Body of pancreas (tissue), 4 donors: Measurements from ENCODE around the gene FHL2. TPM values are rescaled to one million over a fixed set of nuclear protein-coding genes. Genes with fewer than 3 reads are reported as not detected.

ENCODE experiments used
- ATAC-seq: fragments of 150-250 bp; one replicate; pipeline ENCODE4 v1.9.1; 2016
- DNase-seq, 4 donors: peaks; one replicate each; pipeline ENCODE4 v3.0.0-alpha.2; 2019
- H3K27ac ChIP-seq, 4 donors: fragments of 200-600 bp; sonication (generic); 1 replicate in 3 of 4; 2 replicates in 1 of 4; pipeline versions ENCODE4 v1.5.1 to v1.6.1; 2016 to 2019; ENCODE audit warnings: mild to moderate bottlenecking in 1 of 4, mixed read lengths in 1 of 4, moderate library complexity in 1 of 4
- H3K27me3 ChIP-seq, 2 donors: fragments of 200-600 bp; sonication (generic); one replicate each; pipeline ENCODE4 v1.6.0; 2016; ENCODE audit warnings: mild to moderate bottlenecking in 1 of 2
- H3K36me3 ChIP-seq, 2 donors: fragments of 200-600 bp; sonication (generic); replicated peaks in 1 of 2; 2 replicates each; pipeline ENCODE4 v1.5.1; 2016; ENCODE audit warnings: low read depth in 2 of 2; ENCODE audit not compliant: insufficient read depth in 1 of 2
- H3K4me1 ChIP-seq: fragments of 200-600 bp; sonication (generic); one replicate; pipeline ENCODE4 v1.6.0; 2016
- H3K4me3 ChIP-seq, 2 donors: fragments of 200-600 bp; sonication (generic); 1 replicate in 1 of 2; 2 replicates in 1 of 2; pipeline ENCODE4 v1.5.1; 2016 to 2019
- H3K9me3 ChIP-seq, 3 donors: fragments of 200-600 bp; sonication (generic); 1 replicate in 2 of 3; 2 replicates in 1 of 3; pipeline ENCODE4 v1.5.1; 2016
- POLR2A ChIP-seq, 3 donors: fragments of 450-650 bp; IDR thresholded peaks; one replicate each; pipeline ENCODE4 v1.6.1; 2016; ENCODE audit warnings: antibody characterized with exemption in 3 of 3, mild to moderate bottlenecking in 2 of 3
- WGBS, 2 donors: methylation state at CpG; one replicate each; pipeline ENCODE4 v1.1.5; 2017; 5-methylcytosine and 5-hydroxymethylcytosine counted together
- intact Hi-C: fragments of 100-400 bp; cut with DNase I; formaldehyde crosslinking; loops from one replicate; pipeline ENCODE4 v1.15.1; 2023
- total RNA-seq, 2 donors: library from RNA; depleted of rRNA; stranded (reverse); fragments of >200 nt; gene quantifications; one replicate each; pipeline ENCODE4 v1.1.0, GENCODE V29; 2016
- TF ChIP-seq, protein P1 (sequence below), 7 experiments: fragments of 450-650 bp in 4 of 7; fragments of 200-600 bp in 3 of 7; sonication (generic) in 3 of 7; IDR thresholded peaks; one replicate each; pipeline ENCODE4 v1.5.1; 2016 to 2019; ENCODE audit warnings: antibody characterized with exemption in 7 of 7

Gene FHL2
- total RNA-seq, 2 donors from 2014 or later: 3.6 to 21.8 TPM

DNA sequence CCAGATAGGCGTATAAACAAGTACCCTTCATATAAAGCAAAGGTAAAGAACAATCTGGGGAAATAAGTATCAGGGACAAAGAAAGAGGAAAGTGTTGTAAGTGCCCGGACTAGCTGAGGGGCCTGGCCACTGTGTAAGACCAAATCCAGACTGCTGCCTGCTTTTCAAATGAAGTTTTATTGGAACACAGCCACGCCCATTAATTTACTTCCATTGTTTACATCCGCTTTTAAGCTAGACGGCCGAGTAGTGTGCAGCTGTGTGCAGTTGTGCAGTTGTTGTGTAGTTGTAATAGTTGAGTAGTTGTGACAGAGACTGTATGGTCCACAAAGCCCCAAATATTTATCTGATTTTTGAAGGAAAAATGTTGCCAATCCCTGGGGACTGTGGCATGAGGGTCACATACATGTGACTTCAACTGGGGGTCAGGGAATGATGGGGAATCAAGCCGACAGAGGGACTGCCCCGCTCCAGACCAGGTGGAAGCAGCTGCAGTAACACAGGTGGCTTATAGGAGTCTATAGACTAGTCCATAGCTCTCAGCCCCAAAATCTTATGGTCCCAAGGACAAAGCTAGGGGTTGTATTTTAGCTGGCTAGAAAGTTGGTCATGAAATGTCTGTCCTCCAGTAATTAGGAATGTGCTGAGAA lies 30.0 kb downstream of the FHL2 start:
- WGBS, 2 donors: 60 to 65% methylated on average over 8 of the region's 8 CpGs
- H3K4me3 ChIP-seq: no peak overlapping the region
- no peaks in the 10 kb centered on the region for H3K36me3 ChIP-seq
- peaks cover 6% of the 10 kb centered on the region for H3K4me1 ChIP-seq
- TF ChIP-seq, protein P1, sequence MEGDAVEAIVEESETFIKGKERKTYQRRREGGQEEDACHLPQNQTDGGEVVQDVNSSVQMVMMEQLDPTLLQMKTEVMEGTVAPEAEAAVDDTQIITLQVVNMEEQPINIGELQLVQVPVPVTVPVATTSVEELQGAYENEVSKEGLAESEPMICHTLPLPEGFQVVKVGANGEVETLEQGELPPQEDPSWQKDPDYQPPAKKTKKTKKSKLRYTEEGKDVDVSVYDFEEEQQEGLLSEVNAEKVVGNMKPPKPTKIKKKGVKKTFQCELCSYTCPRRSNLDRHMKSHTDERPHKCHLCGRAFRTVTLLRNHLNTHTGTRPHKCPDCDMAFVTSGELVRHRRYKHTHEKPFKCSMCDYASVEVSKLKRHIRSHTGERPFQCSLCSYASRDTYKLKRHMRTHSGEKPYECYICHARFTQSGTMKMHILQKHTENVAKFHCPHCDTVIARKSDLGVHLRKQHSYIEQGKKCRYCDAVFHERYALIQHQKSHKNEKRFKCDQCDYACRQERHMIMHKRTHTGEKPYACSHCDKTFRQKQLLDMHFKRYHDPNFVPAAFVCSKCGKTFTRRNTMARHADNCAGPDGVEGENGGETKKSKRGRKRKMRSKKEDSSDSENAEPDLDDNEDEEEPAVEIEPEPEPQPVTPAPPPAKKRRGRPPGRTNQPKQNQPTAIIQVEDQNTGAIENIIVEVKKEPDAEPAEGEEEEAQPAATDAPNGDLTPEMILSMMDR (IDR thresholded peaks at IDR 0.05): no peak
- TF ChIP-seq POLR2A (IDR thresholded peaks at IDR 0.05): no peak
- DNase-seq (no peak), ATAC-seq (no peak)
- no peak overlapping the region for H3K27ac ChIP-seq
- no peaks in the 10 kb centered on the region for H3K9me3 ChIP-seq
- H3K27me3 ChIP-seq: no peaks in the 10 kb centered on the region
- intact Hi-C loops: no loop called here

DNA sequence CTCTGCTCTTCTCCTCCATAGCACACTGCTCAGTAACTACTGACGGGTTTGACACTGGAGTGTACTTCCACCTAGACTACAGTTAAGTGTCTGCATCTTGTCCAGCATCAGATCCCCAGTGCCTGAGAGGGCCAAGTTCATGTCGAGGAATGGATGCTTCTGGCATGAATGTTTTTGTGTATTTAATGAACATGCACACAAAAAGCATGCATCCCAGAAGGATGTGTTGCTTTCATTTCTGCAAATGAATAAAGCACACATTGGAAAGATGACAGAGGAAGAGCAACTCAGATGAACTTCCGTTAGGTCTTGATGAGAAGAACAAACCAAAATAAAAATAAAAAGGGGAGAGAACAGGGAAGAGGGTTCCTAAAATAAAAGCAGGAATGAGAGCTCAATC lies 33.6 kb downstream of the FHL2 start:
- H3K36me3 ChIP-seq: no peaks in the 10 kb centered on the region
- H3K9me3 ChIP-seq: no peaks in the 10 kb centered on the region
- no peak for TF ChIP-seq POLR2A (IDR thresholded peaks at IDR 0.05)
- TF ChIP-seq, protein P1 (IDR thresholded peaks at IDR 0.05): no peak
- H3K4me3 ChIP-seq: no peak overlapping the region
- peaks cover 6% of the 10 kb centered on the region for H3K4me1 ChIP-seq
- 53 to 55% methylated on average over 3 of the region's 3 CpGs for WGBS, 2 donors
- DNase-seq (no peak), ATAC-seq (no peak)
- intact Hi-C loops: no loop called here
- no peaks in the 10 kb centered on the region for H3K27me3 ChIP-seq
- no peak overlapping the region for H3K27ac ChIP-seq

DNA sequence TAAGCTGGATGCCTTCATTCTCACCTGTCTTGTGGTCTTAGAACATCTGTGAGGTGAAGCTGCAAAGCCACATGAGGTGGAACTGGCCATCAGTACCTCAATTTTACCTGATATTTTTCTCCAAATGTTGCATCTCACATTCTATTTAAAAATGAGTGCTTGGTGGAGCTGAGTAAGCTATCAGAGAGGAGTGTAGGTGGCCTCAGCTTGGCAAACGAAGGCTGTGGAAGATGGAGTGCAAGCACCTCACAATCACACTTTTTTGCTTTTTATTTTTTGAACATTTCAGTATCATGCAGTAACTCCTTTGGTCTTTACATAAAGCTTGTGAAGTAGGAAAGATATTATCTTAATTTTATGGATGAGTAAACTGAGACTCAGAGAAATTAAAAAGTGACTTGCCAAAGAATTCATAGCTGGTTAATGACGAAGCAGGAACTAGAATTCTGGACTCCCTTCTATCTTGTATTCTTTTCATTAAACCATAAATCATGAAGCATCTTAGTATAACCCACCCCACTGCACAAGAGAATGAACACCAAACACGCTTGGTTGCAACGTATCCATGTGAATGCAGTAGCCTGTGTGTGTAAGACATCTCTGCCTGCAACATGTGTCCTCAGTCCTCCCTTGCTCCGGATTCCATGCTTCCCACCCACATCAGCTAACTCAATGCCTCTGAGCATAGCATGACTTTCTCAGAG lies 34.3 kb downstream of the FHL2 start:
- Histone ChIP-seq H3K36me3 (no peaks in the 10 kb centered on the region), H3K27ac (no peak overlapping the region), H3K4me3 (no peak overlapping the region), H3K27me3 (no peaks in the 10 kb centered on the region), H3K4me1 (peaks cover under 1% of the 10 kb centered on the region), H3K9me3 (no peaks in the 10 kb centered on the region)
- intact Hi-C loops: no loop called here
- DNase-seq (no peak), ATAC-seq (no peak)
- WGBS, 2 donors: 61 to 63% methylated on average over 5 of the region's 5 CpGs
- no peak for TF ChIP-seq POLR2A (IDR thresholded peaks at IDR 0.05)

DNA sequence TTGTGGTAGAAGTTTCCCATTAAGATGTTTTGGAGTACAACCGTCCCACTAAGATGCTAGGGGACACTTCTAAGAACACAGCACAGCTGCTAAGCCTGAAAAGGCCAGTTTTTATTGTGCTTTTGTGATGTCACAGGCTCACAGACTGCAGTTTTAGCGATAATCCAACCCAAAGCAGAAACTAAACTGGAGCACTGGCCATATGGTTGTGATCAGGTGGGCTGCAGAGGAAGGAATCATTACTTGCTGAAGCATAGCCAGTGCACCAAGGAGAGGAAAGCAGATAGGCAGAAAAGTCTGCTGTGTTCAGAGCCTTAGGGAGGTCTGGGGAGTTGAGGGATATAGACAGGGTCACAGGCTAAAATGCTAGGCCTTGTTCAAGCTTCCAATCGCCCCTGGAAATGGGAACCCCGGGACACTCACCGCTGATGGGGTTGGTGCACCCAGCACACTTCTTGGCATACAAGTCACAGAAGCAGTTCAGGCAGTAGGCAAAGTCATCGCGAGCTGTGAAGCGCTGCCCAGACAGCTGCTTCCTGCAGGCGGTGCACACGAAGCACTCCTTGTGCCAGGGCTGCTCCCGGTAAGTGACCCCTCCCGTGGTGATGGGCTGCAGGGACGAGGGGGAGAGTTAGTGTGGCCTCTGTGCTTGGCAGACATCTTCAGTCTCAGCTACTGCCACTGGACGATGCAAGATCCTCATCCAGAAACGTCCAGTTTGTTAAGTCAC lies 35.8 kb downstream of the FHL2 start:
- Histone ChIP-seq H3K4me3 (no peak overlapping the region), H3K27ac (no peak overlapping the region), H3K36me3 (no peaks in the 10 kb centered on the region), H3K27me3 (no peaks in the 10 kb centered on the region), H3K9me3 (no peaks in the 10 kb centered on the region), H3K4me1 (peaks cover 8% of the 10 kb centered on the region)
- DNase-seq: no peak
- 46 to 64% methylated on average over 14 to 15 of the region's 15 CpGs for WGBS, 2 donors
- no peak for TF ChIP-seq POLR2A (IDR thresholded peaks at IDR 0.05)
- TF ChIP-seq, protein P1 (IDR thresholded peaks at IDR 0.05): no peak
- intact Hi-C loops: no loop called here
- no peak for ATAC-seq

DNA sequence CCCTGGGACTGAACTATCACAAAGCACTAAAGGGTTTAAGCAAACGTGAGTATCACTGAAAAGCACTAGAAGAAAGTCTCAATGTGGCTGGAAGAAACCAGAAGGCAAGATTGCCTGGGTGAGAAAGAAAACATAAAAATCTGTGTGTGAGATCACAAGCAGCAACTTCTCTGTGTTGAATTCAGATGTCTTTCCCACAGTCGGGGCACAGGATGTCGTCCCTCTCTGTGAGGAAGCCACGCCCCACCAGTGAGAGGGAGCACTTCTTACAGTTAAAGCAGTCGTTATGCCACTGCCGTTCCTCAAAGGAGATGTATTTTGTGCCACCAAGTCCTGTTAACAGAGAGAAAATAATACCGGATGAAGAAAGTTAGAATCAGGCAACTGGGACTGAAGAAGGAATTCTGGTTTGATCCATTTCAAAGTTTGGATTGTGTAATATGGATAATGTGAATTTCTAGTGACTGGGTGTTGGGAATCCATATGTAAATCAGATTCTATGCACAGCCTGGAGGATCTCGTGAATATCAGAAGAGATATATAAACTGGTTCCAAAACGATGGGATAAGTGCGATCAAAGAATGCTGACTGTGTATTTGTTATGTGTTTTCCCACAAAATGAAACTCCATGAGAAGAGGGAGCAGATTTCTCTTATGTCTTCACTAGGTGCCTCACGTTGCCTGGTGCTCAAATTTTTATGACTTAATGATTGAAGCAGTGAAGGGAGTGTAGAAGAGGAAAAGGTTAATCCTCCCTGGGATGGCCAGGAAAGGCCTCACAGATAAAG lies 37.6 kb downstream of the FHL2 start:
- no peak overlapping the region for H3K27ac ChIP-seq

More for the DNA sequence above, 37.6 kb downstream of the FHL2 start:
- no peaks in the 10 kb centered on the region for H3K27me3 ChIP-seq
- no peak for TF ChIP-seq POLR2A (IDR thresholded peaks at IDR 0.05)
- TF ChIP-seq, protein P1 (IDR thresholded peaks at IDR 0.05): no peak
- H3K4me1 ChIP-seq: peaks cover 8% of the 10 kb centered on the region
- H3K9me3 ChIP-seq: peaks cover 0 to 4% (median 0%) of the 10 kb centered on the region in 3 donors
- intact Hi-C loops: no loop called here
- WGBS, 2 donors: 68 to 81% methylated on average over 11 of the region's 11 CpGs
- ATAC-seq (no peak), DNase-seq (no peak)
- H3K4me3 ChIP-seq: no peak overlapping the region
- H3K36me3 ChIP-seq: no peaks in the 10 kb centered on the region
